ENCODE data around the gene CCDC68. TPM values are rescaled to one million over a fixed set of nuclear protein-coding genes. Genes with fewer than 3 reads are reported as not detected.

Gene CCDC68
- total and polyA plus RNA-seq, 2 of the 13 experiments (the other 11 are each of a cell fraction or from before 2014, with no cell fraction given): 4.6 to 13.3 TPM

DNA sequence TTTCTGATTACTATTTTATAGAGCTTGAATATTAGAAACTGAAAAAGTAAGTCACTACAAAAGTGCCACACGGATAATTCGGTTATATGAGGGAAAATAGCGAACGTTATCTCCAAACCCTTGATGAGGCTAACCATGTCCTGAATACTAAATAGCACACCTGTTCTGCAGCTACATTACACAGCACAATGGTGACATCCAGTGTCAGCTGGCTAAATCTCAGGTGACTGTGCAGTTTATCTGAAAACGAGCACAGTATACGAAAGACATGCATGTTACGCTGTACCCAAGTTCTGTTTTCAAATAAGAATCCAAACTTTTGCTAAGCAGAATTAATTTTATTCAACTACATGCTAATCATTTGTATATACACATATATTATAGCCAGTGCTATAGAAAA is 9.0 kb downstream of the CCDC68 start:
- H3K27ac ChIP-seq (ENCODE audit: extremely low read length, insufficient read depth, low read length): no peak overlapping the region
- no peak overlapping the region for H3K4me2 ChIP-seq (ENCODE audit: low read depth, low read length)
- intact Hi-C loops (cut with micrococcal nuclease; ENCODE audit: unreplicated experiment): loop anchor here (10.0 kb wide), 1 partner anchor 565 kb away; no protein-coding TSS in a partner anchor
- H3K79me2 ChIP-seq (ENCODE audit: insufficient read depth, low read length): peaks cover 2% of the 10 kb centered on the region
- TF ChIP-seq SMC3 (IDR thresholded peaks at IDR 0.05; ENCODE audit: low read length): 0 out of 2 replicates have a peak, but pooled peaks have one; percentile 56
- TF ChIP-seq NFE2L2 (IDR thresholded peaks at IDR 0.05; ENCODE audit: low read length): peak; percentile 17; the same call in 1 of the 2 replicates
- no peak for TF ChIP-seq ZNF431 (CRISPR knock-in tag; IDR thresholded peaks at IDR 0.05; ENCODE audit: borderline replicate concordance, low read depth)
- no peak for TF ChIP-seq ZNF160 (CRISPR knock-in tag; IDR thresholded peaks at IDR 0.05)
- TF ChIP-seq, protein P1, sequence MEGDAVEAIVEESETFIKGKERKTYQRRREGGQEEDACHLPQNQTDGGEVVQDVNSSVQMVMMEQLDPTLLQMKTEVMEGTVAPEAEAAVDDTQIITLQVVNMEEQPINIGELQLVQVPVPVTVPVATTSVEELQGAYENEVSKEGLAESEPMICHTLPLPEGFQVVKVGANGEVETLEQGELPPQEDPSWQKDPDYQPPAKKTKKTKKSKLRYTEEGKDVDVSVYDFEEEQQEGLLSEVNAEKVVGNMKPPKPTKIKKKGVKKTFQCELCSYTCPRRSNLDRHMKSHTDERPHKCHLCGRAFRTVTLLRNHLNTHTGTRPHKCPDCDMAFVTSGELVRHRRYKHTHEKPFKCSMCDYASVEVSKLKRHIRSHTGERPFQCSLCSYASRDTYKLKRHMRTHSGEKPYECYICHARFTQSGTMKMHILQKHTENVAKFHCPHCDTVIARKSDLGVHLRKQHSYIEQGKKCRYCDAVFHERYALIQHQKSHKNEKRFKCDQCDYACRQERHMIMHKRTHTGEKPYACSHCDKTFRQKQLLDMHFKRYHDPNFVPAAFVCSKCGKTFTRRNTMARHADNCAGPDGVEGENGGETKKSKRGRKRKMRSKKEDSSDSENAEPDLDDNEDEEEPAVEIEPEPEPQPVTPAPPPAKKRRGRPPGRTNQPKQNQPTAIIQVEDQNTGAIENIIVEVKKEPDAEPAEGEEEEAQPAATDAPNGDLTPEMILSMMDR (CRISPR knock-in tag; IDR thresholded peaks at IDR 0.05): peak; percentile 69
- TF ChIP-seq RAD21 (CRISPR knock-in tag; IDR thresholded peaks at IDR 0.05): peak; percentile 48; the same call in 1 of the 2 replicates
- TF ChIP-seq STAG1 (CRISPR knock-in tag; IDR thresholded peaks at IDR 0.05): peak; percentile 84
- no peak for ATAC-seq
- in situ Hi-C loops (cut with HindIII; ENCODE audit: extremely low pct_ligation_motif_present, low pct_unique_long_range_greater_than_20kb): no loop called here
- H3K4me3 ChIP-seq (replicated peaks in 1 of 3; ENCODE audit: insufficient read depth in 1 of 3, low read depth in 2 of 3, low read length in 3 of 3): no peak overlapping the region
- FAIRE-seq: no peak
- no peak overlapping the region for H3K9ac ChIP-seq (ENCODE audit: insufficient read depth, low read depth, low read length)
- 95% methylated on average over 7 of the region's 7 CpGs for WGBS (ENCODE audit: low lambda C conversion rate)
- peaks cover 49% of the 10 kb centered on the region for H3K4me1 ChIP-seq (ENCODE audit: insufficient read depth, low read length)
- no peaks in the 10 kb centered on the region for H3K9me3 ChIP-seq (ENCODE audit: low read length)
- H3K36me3 ChIP-seq (replicated peaks in 1 of 2; ENCODE audit: control insufficient read depth in 1 of 2, insufficient read depth in 2 of 2, low read length in 2 of 2): no peaks in the 10 kb centered on the region
- peak; percentile 36 for DNase-seq (ENCODE audit: low spot score)
- no peaks in the 10 kb centered on the region for H4K20me1 ChIP-seq (ENCODE audit: insufficient read depth, low read length)
- H3K27me3 ChIP-seq (ENCODE audit: control insufficient read depth in 1 of 2, insufficient read depth in 2 of 2, low read length in 2 of 2): no peaks in the 10 kb centered on the region
- BruUV-seq (replicated peaks): no TSS peak
- ChIA-PET CTCF (ENCODE audit: low intra/inter-chr PET ratio, low total read pairs) (interaction anchor here (1.3 kb wide), 1 partner anchor 506 kb away, joined by 3 read pairs; no protein-coding TSS in a partner anchor), POLR2A (no interaction called here)
- no peak overlapping the region for H2AFZ ChIP-seq (ENCODE audit: low read length)

DNA sequence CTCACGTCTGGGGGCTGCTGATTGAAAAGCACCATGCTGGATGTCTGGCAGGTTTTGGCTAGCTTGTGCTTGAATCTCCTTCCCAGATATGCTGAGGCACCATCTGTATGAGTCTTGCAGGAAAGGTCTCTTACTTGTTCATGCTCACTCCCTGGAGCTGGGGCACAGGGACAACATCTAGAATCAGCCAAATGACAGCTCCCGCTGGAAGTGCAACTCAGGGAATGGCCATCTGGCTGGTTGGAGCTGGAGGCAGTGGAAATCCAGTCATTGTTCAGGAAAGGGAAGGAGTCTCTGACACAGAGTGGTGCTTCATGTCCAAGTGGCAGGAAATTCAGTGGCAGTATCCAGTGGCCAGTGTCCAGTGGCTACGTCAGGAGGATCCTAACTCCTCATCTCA is 9.7 kb downstream of the CCDC68 start:
- Histone ChIP-seq H3K4me1 (ENCODE audit: insufficient read depth, low read length) (peaks cover 56% of the 10 kb centered on the region), H3K4me3 (replicated peaks in 1 of 3; ENCODE audit: insufficient read depth in 1 of 3, low read depth in 2 of 3, low read length in 3 of 3) (no peak overlapping the region), H3K27ac (ENCODE audit: extremely low read length, insufficient read depth, low read length) (no peak overlapping the region), H3K27me3 (ENCODE audit: control insufficient read depth in 1 of 2, insufficient read depth in 2 of 2, low read length in 2 of 2) (no peaks in the 10 kb centered on the region), H4K20me1 (ENCODE audit: insufficient read depth, low read length) (no peaks in the 10 kb centered on the region), H3K79me2 (ENCODE audit: insufficient read depth, low read length) (peaks cover 2% of the 10 kb centered on the region), H3K4me2 (ENCODE audit: low read depth, low read length) (no peak overlapping the region), H3K36me3 (replicated peaks in 1 of 2; ENCODE audit: control insufficient read depth in 1 of 2, insufficient read depth in 2 of 2, low read length in 2 of 2) (no peaks in the 10 kb centered on the region), H3K9me3 (ENCODE audit: low read length) (no peaks in the 10 kb centered on the region), H2AFZ (ENCODE audit: low read length) (no peak overlapping the region), H3K9ac (ENCODE audit: insufficient read depth, low read depth, low read length) (no peak overlapping the region)
- BruUV-seq (replicated peaks): no TSS peak
- POLR2A ChIA-PET: no interaction called here
- DNase-seq (ENCODE audit: low spot score) (no peak), ATAC-seq (no peak), FAIRE-seq (no peak)
- WGBS (ENCODE audit: low lambda C conversion rate): 94% methylated on average over 2 of the region's 3 CpGs
- CTCF ChIA-PET (ENCODE audit: low intra/inter-chr PET ratio, low total read pairs): interaction anchor here (1.3 kb wide), 1 partner anchor 505 kb away, joined by 3 read pairs; no protein-coding TSS in a partner anchor
- in situ Hi-C loops (cut with HindIII; ENCODE audit: extremely low pct_ligation_motif_present, low pct_unique_long_range_greater_than_20kb): no loop called here
- intact Hi-C loops (cut with micrococcal nuclease; ENCODE audit: unreplicated experiment): loop anchor here (10.0 kb wide), 1 partner anchor 185 kb away; no protein-coding TSS in a partner anchor
- TF ChIP-seq MAF1 (CRISPR knock-in tag; IDR thresholded peaks at IDR 0.05; ENCODE audit: borderline replicate concordance) (no peak), CENPT (CRISPR knock-in tag; IDR thresholded peaks at IDR 0.05; ENCODE audit: low read depth) (no peak), RAD21 (CRISPR knock-in tag; IDR thresholded peaks at IDR 0.05) (no peak), CCDC6 (CRISPR knock-in tag; IDR thresholded peaks at IDR 0.05) (no peak), KDM5B (CRISPR knock-in tag; IDR thresholded peaks at IDR 0.05; ENCODE audit: borderline replicate concordance) (no peak)
- TF ChIP-seq, protein P2, sequence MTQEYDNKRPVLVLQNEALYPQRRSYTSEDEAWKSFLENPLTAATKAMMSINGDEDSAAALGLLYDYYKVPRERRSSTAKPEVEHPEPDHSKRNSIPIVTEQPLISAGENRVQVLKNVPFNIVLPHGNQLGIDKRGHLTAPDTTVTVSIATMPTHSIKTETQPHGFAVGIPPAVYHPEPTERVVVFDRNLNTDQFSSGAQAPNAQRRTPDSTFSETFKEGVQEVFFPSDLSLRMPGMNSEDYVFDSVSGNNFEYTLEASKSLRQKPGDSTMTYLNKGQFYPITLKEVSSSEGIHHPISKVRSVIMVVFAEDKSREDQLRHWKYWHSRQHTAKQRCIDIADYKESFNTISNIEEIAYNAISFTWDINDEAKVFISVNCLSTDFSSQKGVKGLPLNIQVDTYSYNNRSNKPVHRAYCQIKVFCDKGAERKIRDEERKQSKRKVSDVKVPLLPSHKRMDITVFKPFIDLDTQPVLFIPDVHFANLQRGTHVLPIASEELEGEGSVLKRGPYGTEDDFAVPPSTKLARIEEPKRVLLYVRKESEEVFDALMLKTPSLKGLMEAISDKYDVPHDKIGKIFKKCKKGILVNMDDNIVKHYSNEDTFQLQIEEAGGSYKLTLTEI (CRISPR knock-in tag; conservative IDR thresholded peaks at IDR 0.05): no peak
- TF ChIP-seq, protein P3, sequence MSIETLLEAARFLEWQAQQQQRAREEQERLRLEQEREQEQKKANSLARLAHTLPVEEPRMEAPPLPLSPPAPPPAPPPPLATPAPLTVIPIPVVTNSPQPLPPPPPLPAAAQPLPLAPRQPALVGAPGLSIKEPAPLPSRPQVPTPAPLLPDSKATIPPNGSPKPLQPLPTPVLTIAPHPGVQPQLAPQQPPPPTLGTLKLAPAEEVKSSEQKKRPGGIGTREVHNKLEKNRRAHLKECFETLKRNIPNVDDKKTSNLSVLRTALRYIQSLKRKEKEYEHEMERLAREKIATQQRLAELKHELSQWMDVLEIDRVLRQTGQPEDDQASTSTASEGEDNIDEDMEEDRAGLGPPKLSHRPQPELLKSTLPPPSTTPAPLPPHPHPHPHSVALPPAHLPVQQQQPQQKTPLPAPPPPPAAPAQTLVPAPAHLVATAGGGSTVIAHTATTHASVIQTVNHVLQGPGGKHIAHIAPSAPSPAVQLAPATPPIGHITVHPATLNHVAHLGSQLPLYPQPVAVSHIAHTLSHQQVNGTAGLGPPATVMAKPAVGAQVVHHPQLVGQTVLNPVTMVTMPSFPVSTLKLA (IDR thresholded peaks at IDR 0.05): no peak

All from HepG2 (cell line).